ENCODE results near the gene FAM107B. TPM values are rescaled to one million over a fixed set of nuclear protein-coding genes. Genes with fewer than 3 reads are reported as not detected.

The FAM107B gene
- 100 to 1,000 TPM; 191 to 202 TPM for total RNA-seq
- polyA plus RNA-seq = 100 to 1,000 TPM; 273 to 346 TPM

- Mint-ChIP-seq H3K27ac (peak within 1 kb of the TSS in 1 of 7 donors; percentile 62), H3K4me3 (no peak within 1 kb of the TSS), H3K4me1 (peaks cover 0 to 6% (median 1%) of the 10 kb centered on the region in 4 donors), H3K9me3 (no peaks in the 10 kb centered on the region), H3K36me3 (no peaks in the 10 kb centered on the region), H3K27me3 (no peaks in the 10 kb centered on the region)
- intact Hi-C loops (cut with micrococcal nuclease) = no loop called here
- H3K9me3 ChIP-seq (ENCODE audit: control insufficient read depth in 1 of 2, low read length in 2 of 2) = no peaks in the 10 kb centered on the region
- ChIA-PET CTCF (ENCODE audit: partially characterized antibody) (no interaction called here), POLR2A (ENCODE audit: partially characterized antibody) (no interaction called here)
- H3K27me3 ChIP-seq (ENCODE audit: insufficient read depth, low read length) = no peaks in the 10 kb centered on the region
- H3K27ac ChIP-seq (ENCODE audit: low read depth, low read length) = no peak within 1 kb of the TSS
- no peaks in the 10 kb centered on the region for H3K36me3 ChIP-seq (ENCODE audit: insufficient read depth, low read length)
- H3K4me3 ChIP-seq (ENCODE audit: low read length in 2 of 2) = no peak within 1 kb of the TSS
- no peak for DNase-seq
- H3K4me1 ChIP-seq (ENCODE audit: insufficient read depth, low read length) = no peaks in the 10 kb centered on the region
These were observed at the start of gene FAM107B for GRCh38 chr10:14774797-14775196. FAM107B (minus strand) TSS chr10:14774897; CDS start chr10:14774663, 234 bp downstream.

GRCh38 chr10:14823966-14824365 lies 49.3 kb upstream of the FAM107B start:
- H3K36me3 Mint-ChIP-seq = no peaks in the 10 kb centered on the region
- Histone ChIP-seq H3K4me1 (ENCODE audit: insufficient read depth, low read length) (no peaks in the 10 kb centered on the region), H3K27me3 (ENCODE audit: insufficient read depth, low read length) (no peaks in the 10 kb centered on the region), H3K9me3 (ENCODE audit: control insufficient read depth in 1 of 2, low read length in 2 of 2) (no peaks in the 10 kb centered on the region), H3K4me3 (ENCODE audit: low read length in 2 of 2) (no peak overlapping the region), H3K27ac (ENCODE audit: low read depth, low read length) (no peak overlapping the region), H3K36me3 (ENCODE audit: insufficient read depth, low read length) (no peaks in the 10 kb centered on the region)
- H3K27me3 Mint-ChIP-seq = no peaks in the 10 kb centered on the region
- intact Hi-C loops (cut with micrococcal nuclease) = loop anchor here (1.0 to 5.0 kb wide), 5 partner anchors 264 to 627 kb away; no protein-coding TSS in a partner anchor
- DNase-seq = no peak
- POLR2A ChIA-PET (ENCODE audit: partially characterized antibody) = interaction anchor here (1.4 kb wide), 1 partner anchor 14 kb away, joined by 8 read pairs; the partner anchor contains the start of genes CDNF, HSPA14 and MSANTD7
- H3K4me1 Mint-ChIP-seq = peaks cover 0 to 14% (median 4%) of the 10 kb centered on the region in 4 donors
- H3K4me3 Mint-ChIP-seq = no peak overlapping the region
- H3K27ac Mint-ChIP-seq = no peak overlapping the region
- CTCF ChIA-PET (ENCODE audit: partially characterized antibody) = interaction anchor here (0.7 to 3.4 kb wide), 12 partner anchors 13 to 627 kb away, joined by 3 to 45 read pairs (median 10); partner anchors contain the start of genes CDNF, HSPA14 and MSANTD7
- H3K9me3 Mint-ChIP-seq = no peaks in the 10 kb centered on the region

- Histone ChIP-seq H3K4me1 (ENCODE audit: insufficient read depth, low read length) (no peaks in the 10 kb centered on the region), H3K36me3 (ENCODE audit: insufficient read depth, low read length) (no peaks in the 10 kb centered on the region), H3K27me3 (ENCODE audit: insufficient read depth, low read length) (no peaks in the 10 kb centered on the region), H3K27ac (ENCODE audit: low read depth, low read length) (no peak overlapping the region), H3K9me3 (ENCODE audit: control insufficient read depth in 1 of 2, low read length in 2 of 2) (no peaks in the 10 kb centered on the region), H3K4me3 (ENCODE audit: low read length in 2 of 2) (no peak overlapping the region)
- H3K4me3 Mint-ChIP-seq = no peak overlapping the region
- CTCF ChIA-PET (ENCODE audit: partially characterized antibody) = interaction anchor here (0.7 to 3.4 kb wide), 21 partner anchors 9 to 1039 kb away, joined by 3 to 45 read pairs (median 5); partner anchors contain the start of genes CDNF, HSPA14 and MSANTD7
- POLR2A ChIA-PET (ENCODE audit: partially characterized antibody) = interaction anchor here (1.4 to 2.1 kb wide), 2 partner anchors 14 to 286 kb away, joined by 8 read pairs; partner anchors contain the start of genes CDNF, HSPA14 and MSANTD7
- H3K36me3 Mint-ChIP-seq = no peaks in the 10 kb centered on the region
- no peaks in the 10 kb centered on the region for H3K9me3 Mint-ChIP-seq
- H3K4me1 Mint-ChIP-seq = peaks cover 0 to 14% (median 4%) of the 10 kb centered on the region in 4 donors
- H3K27me3 Mint-ChIP-seq = no peaks in the 10 kb centered on the region
- intact Hi-C loops (cut with micrococcal nuclease) = loop anchor here (1.0 to 5.0 kb wide), 5 partner anchors 263 to 626 kb away; no protein-coding TSS in a partner anchor
- H3K27ac Mint-ChIP-seq = peak overlapping the region in 2 of 7 donors; percentile 18 to 72
- peak in 4 of 5 donors; percentile 39 to 56 (median 41) for DNase-seq
These were observed 48.4 kb upstream of the FAM107B start for GRCh38 chr10:14822879-14823755.

GRCh38 chr10:14821635-14822375 lies 47.1 kb upstream of the FAM107B start:
- no peak overlapping the region for H3K27ac ChIP-seq (ENCODE audit: low read depth, low read length)
- no peak overlapping the region for H3K4me3 Mint-ChIP-seq
- peaks cover 0 to 14% (median 4%) of the 10 kb centered on the region in 4 donors for H3K4me1 Mint-ChIP-seq
- no peaks in the 10 kb centered on the region for H3K9me3 Mint-ChIP-seq
- intact Hi-C loops (cut with micrococcal nuclease) = loop anchor here (5.0 kb wide), 1 partner anchor 520 kb away; no protein-coding TSS in a partner anchor
- H3K4me3 ChIP-seq (ENCODE audit: low read length in 2 of 2) = no peak overlapping the region
- no peaks in the 10 kb centered on the region for H3K36me3 ChIP-seq (ENCODE audit: insufficient read depth, low read length)
- H3K4me1 ChIP-seq (ENCODE audit: insufficient read depth, low read length) = no peaks in the 10 kb centered on the region
- H3K27me3 ChIP-seq (ENCODE audit: insufficient read depth, low read length) = no peaks in the 10 kb centered on the region
- CTCF ChIA-PET (ENCODE audit: partially characterized antibody) = interaction anchor here (0.9 to 3.4 kb wide), 13 partner anchors 15 to 625 kb away, joined by 4 to 45 read pairs (median 9); partner anchors contain the start of genes CDNF, HSPA14 and MSANTD7
- no peak overlapping the region for H3K27ac Mint-ChIP-seq
- H3K36me3 Mint-ChIP-seq = no peaks in the 10 kb centered on the region
- no peak for DNase-seq
- H3K9me3 ChIP-seq (ENCODE audit: control insufficient read depth in 1 of 2, low read length in 2 of 2) = no peaks in the 10 kb centered on the region
- H3K27me3 Mint-ChIP-seq = no peaks in the 10 kb centered on the region
- POLR2A ChIA-PET (ENCODE audit: partially characterized antibody) = interaction anchor here (2.1 kb wide), 1 partner anchor 284 kb away, joined by 8 read pairs; no protein-coding TSS in a partner anchor

- DNase-seq = no peak
- no peaks in the 10 kb centered on the region for H3K36me3 ChIP-seq (ENCODE audit: insufficient read depth, low read length)
- intact Hi-C loops (cut with micrococcal nuclease) = loop anchor here (5.0 kb wide), 1 partner anchor 518 kb away; no protein-coding TSS in a partner anchor
- Mint-ChIP-seq H3K27me3 (no peaks in the 10 kb centered on the region), H3K27ac (no peak overlapping the region), H3K9me3 (no peaks in the 10 kb centered on the region), H3K36me3 (no peaks in the 10 kb centered on the region), H3K4me1 (peaks cover 0 to 10% (median 4%) of the 10 kb centered on the region in 4 donors), H3K4me3 (peak overlapping the region in 1 of 8 donors; percentile 17)
- no peaks in the 10 kb centered on the region for H3K9me3 ChIP-seq (ENCODE audit: control insufficient read depth in 1 of 2, low read length in 2 of 2)
- CTCF ChIA-PET (ENCODE audit: partially characterized antibody) = no interaction called here
- H3K4me3 ChIP-seq (ENCODE audit: low read length in 2 of 2) = no peak overlapping the region
- no peak overlapping the region for H3K27ac ChIP-seq (ENCODE audit: low read depth, low read length)
- H3K4me1 ChIP-seq (ENCODE audit: insufficient read depth, low read length) = no peaks in the 10 kb centered on the region
- no peaks in the 10 kb centered on the region for H3K27me3 ChIP-seq (ENCODE audit: insufficient read depth, low read length)
- POLR2A ChIA-PET (ENCODE audit: partially characterized antibody) = no interaction called here
These were observed 46.1 kb upstream of the FAM107B start for GRCh38 chr10:14820775-14821154.

GRCh38 chr10:14820010-14820774 lies 45.5 kb upstream of the FAM107B start:
- intact Hi-C loops (cut with micrococcal nuclease) = loop anchor here (5.0 kb wide), 1 partner anchor 518 kb away; no protein-coding TSS in a partner anchor
- Mint-ChIP-seq H3K27me3 (no peaks in the 10 kb centered on the region), H3K27ac (no peak overlapping the region), H3K4me3 (no peak overlapping the region), H3K4me1 (peaks cover 0 to 10% (median 4%) of the 10 kb centered on the region in 4 donors), H3K36me3 (no peaks in the 10 kb centered on the region), H3K9me3 (no peaks in the 10 kb centered on the region)
- CTCF ChIA-PET (ENCODE audit: partially characterized antibody) = interaction anchor here (0.7 to 1.6 kb wide), 3 partner anchors 21 to 283 kb away, joined by 3 to 9 read pairs (median 3); no protein-coding TSS in a partner anchor
- Histone ChIP-seq H3K4me3 (ENCODE audit: low read length in 2 of 2) (no peak overlapping the region), H3K4me1 (ENCODE audit: insufficient read depth, low read length) (no peaks in the 10 kb centered on the region), H3K27ac (ENCODE audit: low read depth, low read length) (no peak overlapping the region), H3K9me3 (ENCODE audit: control insufficient read depth in 1 of 2, low read length in 2 of 2) (no peaks in the 10 kb centered on the region), H3K36me3 (ENCODE audit: insufficient read depth, low read length) (no peaks in the 10 kb centered on the region), H3K27me3 (ENCODE audit: insufficient read depth, low read length) (no peaks in the 10 kb centered on the region)
- POLR2A ChIA-PET (ENCODE audit: partially characterized antibody) = interaction anchor here (0.9 to 1.2 kb wide), 2 partner anchors 265 to 278 kb away, joined by 3 to 4 read pairs; no protein-coding TSS in a partner anchor
- DNase-seq = no peak
